GM23248 (cell line): Measurements from ENCODE around the gene MSL2. TPM values are rescaled to one million over a fixed set of nuclear protein-coding genes. Genes with fewer than 3 reads are reported as not detected.
"Not testable (repeated sequence)": the region's sequence is repeated elsewhere in the genome, so short reads cannot be mapped to it uniquely, and the experiment has no call there.

Source experiments
- DNase-seq: peaks from one replicate; pipeline ENCODE4 v3.0.0-alpha.2; 2015
- H2AFZ ChIP-seq: fragments of 200-600 bp; sonication (generic); 2 replicates; pipeline ENCODE4 v1.6.1; 2016; ENCODE audit warnings: antibody characterized with exemption
- H3F3A ChIP-seq: fragments of 200-600 bp; sonication (generic); 2 replicates; pipeline ENCODE4 v1.6.1; 2016; ENCODE audit warnings: mild to moderate bottlenecking, antibody characterized with exemption, mixed run types; ENCODE audit not compliant: insufficient read depth
- H3K27ac ChIP-seq: fragments of 200-600 bp; sonication (generic); 2 replicates; pipeline ENCODE4 v1.5.1; 2016; ENCODE audit warnings: mild to moderate bottlenecking
- H3K27me3 ChIP-seq: fragments of 200-600 bp; sonication (generic); replicated peaks from 2 replicates; pipeline ENCODE4 v1.6.1; 2016; ENCODE audit warnings: mild to moderate bottlenecking; ENCODE audit not compliant: insufficient read depth
- H3K36me3 ChIP-seq: fragments of 200-600 bp; sonication (generic); 2 replicates; pipeline ENCODE4 v1.6.1; 2016; ENCODE audit warnings: low read depth, mild to moderate bottlenecking
- H3K4me1 ChIP-seq: fragments of 200-600 bp; sonication (generic); 2 replicates; pipeline ENCODE4 v1.6.1; 2016; ENCODE audit warnings: mild to moderate bottlenecking; ENCODE audit not compliant: insufficient read depth
- H3K4me2 ChIP-seq: fragments of 200-600 bp; sonication (generic); one replicate; pipeline ENCODE4 v1.6.1; 2016; ENCODE audit warnings: mild to moderate bottlenecking; ENCODE audit not compliant: unreplicated experiment
- H3K4me3 ChIP-seq: fragments of 200-600 bp; sonication (generic); 2 replicates; pipeline ENCODE4 v1.5.1; 2016; ENCODE audit warnings: mild to moderate bottlenecking
- H3K79me2 ChIP-seq: fragments of 200-600 bp; sonication (generic); 2 replicates; pipeline ENCODE4 v1.6.1; 2016; ENCODE audit warnings: mild to moderate bottlenecking; ENCODE audit not compliant: insufficient read depth
- H3K9ac ChIP-seq: fragments of 200-600 bp; sonication (generic); 2 replicates; pipeline ENCODE4 v1.6.1; 2016; ENCODE audit warnings: mild to moderate bottlenecking
- H3K9me2 ChIP-seq: fragments of 200-600 bp; sonication (generic); 2 replicates; pipeline ENCODE4 v1.6.1; 2016; ENCODE audit warnings: mixed run types, mild to moderate bottlenecking, moderate library complexity; ENCODE audit not compliant: insufficient read depth
- H3K9me3 ChIP-seq: fragments of 200-600 bp; sonication (generic); one replicate; pipeline ENCODE4 v1.6.1; 2017; ENCODE audit warnings: low read depth
- H4K20me1 ChIP-seq: fragments of 200-600 bp; sonication (generic); 2 replicates; pipeline ENCODE4 v1.6.0; 2016; ENCODE audit not compliant: insufficient read depth
- EZH2 ChIP-seq: fragments of 200-600 bp; sonication (generic); IDR thresholded peaks from 2 replicates; pipeline ENCODE4 v1.6.1; 2018; ENCODE audit warnings: antibody characterized with exemption, mild to moderate bottlenecking; ENCODE audit not compliant: insufficient read depth, poor library complexity, severe bottlenecking
- EZH2phosphoT487 ChIP-seq: fragments of 200-600 bp; sonication (generic); IDR thresholded peaks from 2 replicates; pipeline ENCODE4 v1.6.1; 2018; ENCODE audit warnings: antibody characterized with exemption, moderate library complexity, mild to moderate bottlenecking, low read depth; ENCODE audit not compliant: insufficient read depth
- WGBS, 2 experiments: methylation state at CpG; one replicate each; pipeline ENCODE4 v1.1.6; 2015 to 2017; ENCODE audit warnings: low lambda C conversion rate in 2 of 2, low coverage in 1 of 2; ENCODE audit errors: missing lambda C conversion rate in 2 of 2; 5-methylcytosine and 5-hydroxymethylcytosine counted together
- in situ Hi-C: fragments of 300-500 bp; cut with MboI; formaldehyde crosslinking; loops from 2 replicates; pipeline ENCODE4 v1.15.0; 2020
- polyA plus RNA-seq: library from polyadenylated mRNA; unstranded; fragments of >200 nt; fragmentation: Nextera tagmentation; extraction: Ambion mirVana; gene quantifications from 2 replicates; pipeline ENCODE4 v1.2.1, GENCODE V29; 2016
- total RNA-seq: library from RNA; depleted of rRNA; stranded (reverse); fragments of >200 nt; shearing (Covaris generic); gene quantifications from 2 replicates; pipeline ENCODE4 v1.2.3, GENCODE V29; 2014

Gene MSL2
- total and polyA plus RNA-seq, 2 experiments from 2014 or later = 3.3 to 15.2 TPM

GRCh38 chr3:136211547-136211946 is 15.4 kb upstream of the MSL2 start:
- in situ Hi-C loops = no loop called here
- no peaks in the 10 kb centered on the region for H3F3A ChIP-seq
- H3K4me3 ChIP-seq = no peak overlapping the region
- no peak overlapping the region for H3K4me2 ChIP-seq
- H3K9ac ChIP-seq = no peak overlapping the region
- TF ChIP-seq EZH2phosphoT487 (no peak), EZH2 (no peak)
- H3K27ac ChIP-seq = no peak overlapping the region
- H3K36me3 ChIP-seq = no peaks in the 10 kb centered on the region
- peaks cover 9% of the 10 kb centered on the region for H3K4me1 ChIP-seq
- peak overlapping the region; percentile 41; the same call in 1 of the 2 replicates for H2AFZ ChIP-seq
- no peak for DNase-seq
- H4K20me1 ChIP-seq = no peaks in the 10 kb centered on the region
- 52 to 65% methylated on average over 2 of the region's 2 CpGs for WGBS, 2 experiments
- no peaks in the 10 kb centered on the region for H3K9me3 ChIP-seq
- no peaks in the 10 kb centered on the region for H3K27me3 ChIP-seq
- no peaks in the 10 kb centered on the region for H3K9me2 ChIP-seq
- H3K79me2 ChIP-seq = no peaks in the 10 kb centered on the region

- peak; percentile 32 for DNase-seq
- TF ChIP-seq EZH2 (no peak), EZH2phosphoT487 (no peak)
- H3K9me2 ChIP-seq = no peaks in the 10 kb centered on the region
- H4K20me1 ChIP-seq = no peaks in the 10 kb centered on the region
- H3K27me3 ChIP-seq = no peaks in the 10 kb centered on the region
- H3K4me1 ChIP-seq = peaks cover 9% of the 10 kb centered on the region
- no peak overlapping the region for H3K27ac ChIP-seq
- H2AFZ ChIP-seq = no peak overlapping the region
- in situ Hi-C loops = no loop called here
- no peak overlapping the region for H3K9ac ChIP-seq
- peak overlapping the region; percentile 9 for H3K4me2 ChIP-seq
- no peaks in the 10 kb centered on the region for H3K79me2 ChIP-seq
- H3K36me3 ChIP-seq = no peaks in the 10 kb centered on the region
- no peak overlapping the region for H3K4me3 ChIP-seq
- no peaks in the 10 kb centered on the region for H3K9me3 ChIP-seq
- H3F3A ChIP-seq = no peaks in the 10 kb centered on the region
Observed at GRCh38 chr3:136209921-136210320, 13.8 kb upstream of the MSL2 start.

- no peak overlapping the region for H3K27ac ChIP-seq
- in situ Hi-C loops = no loop called here
- H3K4me3 ChIP-seq = no peak overlapping the region
- no peak overlapping the region for H3K9ac ChIP-seq
- H3F3A ChIP-seq = no peaks in the 10 kb centered on the region
- no peaks in the 10 kb centered on the region for H3K36me3 ChIP-seq
- no peaks in the 10 kb centered on the region for H3K9me2 ChIP-seq
- no peak for DNase-seq
- no peak overlapping the region for H3K4me2 ChIP-seq
- no peak for TF ChIP-seq EZH2
- TF ChIP-seq EZH2phosphoT487 = no peak
- H3K27me3 ChIP-seq = no peaks in the 10 kb centered on the region
- WGBS, 2 experiments = 51 to 57% methylated on average over 4 of the region's 4 CpGs
- no peaks in the 10 kb centered on the region for H3K79me2 ChIP-seq
- no peak overlapping the region for H2AFZ ChIP-seq
- peaks cover 9% of the 10 kb centered on the region for H3K4me1 ChIP-seq
- no peaks in the 10 kb centered on the region for H4K20me1 ChIP-seq
- H3K9me3 ChIP-seq = no peaks in the 10 kb centered on the region
Observed at GRCh38 chr3:136207489-136208115, 11.5 kb upstream of the MSL2 start.

GRCh38 chr3:136199219-136199618 is 3.1 kb upstream of the MSL2 start:
- H3K27ac ChIP-seq, H3K4me3 ChIP-seq, H2AFZ ChIP-seq, H3K9me2 ChIP-seq, DNase-seq, H4K20me1 ChIP-seq, H3K9ac ChIP-seq, H3K36me3 ChIP-seq, H3K4me2 ChIP-seq, H3K9me3 ChIP-seq, in situ Hi-C loops, H3K27me3 ChIP-seq: not testable (repeated sequence)
- H3K4me1 ChIP-seq = peaks cover 11% of the 10 kb centered on the region
- WGBS, 2 experiments = 86 to 89% methylated on average over 5 of the region's 5 CpGs
- peaks cover 14% of the 10 kb centered on the region for H3K79me2 ChIP-seq
- peaks cover 24% of the 10 kb centered on the region for H3F3A ChIP-seq

- DNase-seq, H3K36me3 ChIP-seq, H3K9ac ChIP-seq, H3K27me3 ChIP-seq, H3K9me3 ChIP-seq, H2AFZ ChIP-seq, in situ Hi-C loops, H3K27ac ChIP-seq, H3K4me3 ChIP-seq, H3K9me2 ChIP-seq, H3K4me2 ChIP-seq: not testable (repeated sequence)
- WGBS, 2 experiments = 96 to 99% methylated on average over 9 to 10 of the region's 10 CpGs
- H3K79me2 ChIP-seq = peaks cover 20% of the 10 kb centered on the region
- H4K20me1 ChIP-seq = peaks cover 12% of the 10 kb centered on the region; the same call in 1 of the 2 replicates
- peaks cover 11% of the 10 kb centered on the region for H3K4me1 ChIP-seq
- peaks cover 27% of the 10 kb centered on the region for H3F3A ChIP-seq
Observed at GRCh38 chr3:136198462-136199078, 2.4 kb upstream of the MSL2 start.
